HG03469 (cell line): ENCODE results near the gene TGM1.
"Not testable (repeated sequence)": the region's sequence is repeated elsewhere in the genome, so short reads cannot be mapped to it uniquely, and the experiment has no call there.

Experiments used
- ATAC-seq: cut with Tn5 transposase; IDR thresholded peaks from one replicate; pipeline ENCODE4 v1.9.1; 2021; ENCODE audit warnings: mild to moderate bottlenecking, moderate library complexity, moderate number of reproducible peaks; ENCODE audit not compliant: unreplicated experiment

The TGM1 gene

GRCh38 chr14:24255438-24255837, 7.5 kb downstream of the TGM1 start:
- no peak for ATAC-seq

GRCh38 chr14:24254630-24255392, 8.2 kb downstream of the TGM1 start:
- no peak for ATAC-seq

- no peak for ATAC-seq
Measured at GRCh38 chr14:24253936-24254335, 9.0 kb downstream of the TGM1 start.

- no peak for ATAC-seq
Measured at GRCh38 chr14:24252289-24253124, 10.5 kb downstream of the TGM1 start.

GRCh38 chr14:24251880-24252288, 11.1 kb downstream of the TGM1 start:
- no peak for ATAC-seq

- no peak for ATAC-seq
Measured at GRCh38 chr14:24250354-24250753, 12.6 kb downstream of the TGM1 start.

GRCh38 chr14:24249230-24250021, 13.6 kb downstream of the TGM1 start:
- ATAC-seq = no peak

GRCh38 chr14:24247422-24247821, 15.6 kb downstream of the TGM1 start:
- ATAC-seq = no peak

- no peak for ATAC-seq
Measured at GRCh38 chr14:24246765-24247212, 16.2 kb downstream of the TGM1 start.

GRCh38 chr14:24245350-24245749, 17.6 kb downstream of the TGM1 start:
- ATAC-seq = not testable (repeated sequence)

GRCh38 chr14:24243336-24243836, 19.6 kb downstream of the TGM1 start:
- ATAC-seq = no peak

- ATAC-seq = peak; percentile 56
Measured at GRCh38 chr14:24241829-24242443, 21.0 kb downstream of the TGM1 start.

- ATAC-seq = no peak
Measured at GRCh38 chr14:24240110-24240918, 22.7 kb downstream of the TGM1 start.

- no peak for ATAC-seq
Measured at GRCh38 chr14:24238527-24239037, 24.4 kb downstream of the TGM1 start.

- ATAC-seq = no peak
Measured at GRCh38 chr14:24238123-24238522, 24.9 kb downstream of the TGM1 start.

- ATAC-seq = no peak
Measured at GRCh38 chr14:24237463-24237955, 25.5 kb downstream of the TGM1 start.

GRCh38 chr14:24236689-24237462, 26.1 kb downstream of the TGM1 start:
- ATAC-seq = no peak
